ENCODE data around the gene SF3B4.
A peak's percentile ranks its signal among the peaks of the same experiment; 100 is the strongest.
"Not testable (repeated sequence)": the region's sequence is repeated elsewhere in the genome, so short reads cannot be mapped to it uniquely, and the experiment has no call there.

The SF3B4 gene, protein sequence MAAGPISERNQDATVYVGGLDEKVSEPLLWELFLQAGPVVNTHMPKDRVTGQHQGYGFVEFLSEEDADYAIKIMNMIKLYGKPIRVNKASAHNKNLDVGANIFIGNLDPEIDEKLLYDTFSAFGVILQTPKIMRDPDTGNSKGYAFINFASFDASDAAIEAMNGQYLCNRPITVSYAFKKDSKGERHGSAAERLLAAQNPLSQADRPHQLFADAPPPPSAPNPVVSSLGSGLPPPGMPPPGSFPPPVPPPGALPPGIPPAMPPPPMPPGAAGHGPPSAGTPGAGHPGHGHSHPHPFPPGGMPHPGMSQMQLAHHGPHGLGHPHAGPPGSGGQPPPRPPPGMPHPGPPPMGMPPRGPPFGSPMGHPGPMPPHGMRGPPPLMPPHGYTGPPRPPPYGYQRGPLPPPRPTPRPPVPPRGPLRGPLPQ

DNA sequence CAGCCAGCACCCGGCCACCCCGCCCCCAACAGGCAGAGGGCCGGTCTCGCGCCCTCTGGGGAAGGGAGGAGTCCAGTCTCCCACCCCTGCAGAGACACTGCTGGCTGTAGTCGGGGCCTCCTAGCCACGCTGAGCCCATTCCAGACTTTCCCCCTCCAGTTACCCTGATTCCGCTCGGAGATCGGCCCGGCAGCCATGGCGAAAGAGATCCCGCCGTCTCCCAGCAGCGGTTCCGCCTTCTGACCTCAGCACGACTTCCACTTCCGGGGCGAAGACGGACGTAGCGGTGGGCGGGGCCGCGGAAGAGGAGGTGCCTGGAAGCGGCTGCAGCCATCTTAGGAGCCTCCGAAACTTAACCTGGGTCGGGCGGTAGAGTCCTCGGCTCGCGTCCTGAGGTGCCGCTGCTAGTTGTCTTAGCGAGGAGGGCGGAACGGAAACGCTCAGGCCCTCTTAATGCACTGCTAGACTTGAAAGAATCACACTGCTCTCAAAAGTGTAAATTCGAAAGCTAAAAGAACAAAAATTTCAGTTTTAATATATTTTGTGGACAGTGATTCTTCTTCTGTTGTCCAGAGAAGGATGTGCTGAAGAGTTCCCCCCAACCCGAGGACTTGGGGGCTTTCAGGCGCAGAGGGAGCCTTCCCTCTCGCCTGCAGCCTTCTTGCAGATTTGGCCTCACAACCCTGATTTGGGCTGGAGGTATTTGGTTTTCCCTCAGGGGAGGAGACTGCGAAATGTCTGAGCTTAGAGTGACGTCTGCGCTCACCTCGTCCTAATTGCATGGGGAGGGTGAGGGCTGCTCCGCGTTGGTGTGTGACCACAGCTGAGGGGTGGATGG lies at the start of gene SF3B4:
Gene SF3B4, minus strand, starts transcription at position 241 of the 838 bp plus-strand sequence. Its CDS starts 44 bp downstream, at position 197.
- peak; percentile 94 for DNase-seq

DNA sequence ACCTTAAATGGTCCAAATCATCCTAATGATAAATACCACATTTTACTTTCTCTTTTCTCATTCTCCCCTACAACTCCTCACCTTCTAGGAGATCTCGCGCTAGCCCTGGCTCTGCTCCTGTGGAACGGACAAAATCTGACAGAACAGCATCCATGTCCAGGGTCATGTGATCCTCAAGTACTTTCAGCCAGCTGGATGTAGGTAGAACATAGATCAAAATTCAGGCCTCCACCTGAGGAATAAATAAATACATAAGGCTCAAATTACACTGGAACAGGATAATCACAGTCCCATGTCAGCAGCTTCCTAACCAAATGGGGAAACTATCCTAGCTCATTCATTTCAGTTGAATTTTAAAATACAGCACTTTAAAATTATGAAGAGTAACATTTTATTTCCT lies 49.7 kb upstream of the SF3B4 start:
- DNase-seq = peak; percentile 87

DNA sequence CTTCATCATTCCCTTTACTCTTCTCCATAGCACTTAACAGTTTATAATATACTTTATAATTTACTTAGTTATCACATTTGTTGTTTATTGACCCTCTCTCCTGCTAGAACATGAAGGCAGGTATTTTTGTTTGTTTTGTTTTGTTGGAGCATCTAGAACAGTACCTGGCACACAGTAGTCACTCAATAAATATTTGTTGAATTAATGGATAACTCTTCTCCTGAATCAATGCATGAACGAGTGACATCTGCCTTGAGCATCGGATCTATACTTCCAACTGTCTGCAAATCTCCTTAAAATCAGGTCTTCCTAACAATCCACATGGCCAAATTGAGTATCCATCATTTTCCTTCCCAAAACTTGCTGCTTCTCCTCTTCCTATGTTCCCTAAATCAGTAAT lies 44.9 kb upstream of the SF3B4 start:
- no peak for DNase-seq

DNA sequence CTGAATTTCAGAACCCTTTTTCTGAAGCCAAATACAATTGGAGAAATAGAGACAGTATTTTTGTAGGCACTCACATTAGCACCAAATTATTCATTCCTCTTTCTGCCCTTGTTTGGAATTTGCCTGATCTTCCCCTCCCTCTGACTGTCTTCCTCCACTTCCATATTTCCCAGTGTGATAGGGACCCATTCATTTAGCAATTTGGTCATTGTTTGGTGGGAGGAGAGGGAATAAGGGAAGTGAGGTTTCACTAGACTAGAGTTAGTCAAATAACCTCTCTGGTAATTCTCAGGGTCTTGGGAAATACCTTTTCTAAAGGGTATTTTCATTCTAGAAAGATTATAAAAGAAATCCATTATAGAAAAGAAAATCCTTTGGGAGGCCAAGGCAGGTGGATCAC lies 40.0 kb upstream of the SF3B4 start:
- DNase-seq = no peak

DNA sequence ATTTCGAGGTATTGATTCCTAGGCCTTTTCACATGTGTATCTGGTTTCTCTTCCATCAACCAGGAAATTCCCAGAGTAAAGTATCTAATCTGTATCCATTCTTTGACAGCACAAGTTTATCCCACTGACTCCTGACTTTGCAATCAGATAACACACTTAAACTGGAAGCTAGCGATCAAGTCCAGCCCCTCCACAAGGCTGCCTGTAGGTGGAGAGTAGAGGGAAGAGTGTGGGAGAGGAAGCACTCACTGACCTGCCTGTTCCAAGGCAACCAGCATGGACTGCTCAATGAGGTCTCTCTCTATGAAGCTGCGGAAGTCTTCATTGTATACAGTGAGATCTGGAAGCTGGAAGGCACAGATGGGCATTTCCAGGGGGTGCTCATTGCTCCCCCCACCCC lies 39.4 kb upstream of the SF3B4 start:
- DNase-seq = no peak

DNA sequence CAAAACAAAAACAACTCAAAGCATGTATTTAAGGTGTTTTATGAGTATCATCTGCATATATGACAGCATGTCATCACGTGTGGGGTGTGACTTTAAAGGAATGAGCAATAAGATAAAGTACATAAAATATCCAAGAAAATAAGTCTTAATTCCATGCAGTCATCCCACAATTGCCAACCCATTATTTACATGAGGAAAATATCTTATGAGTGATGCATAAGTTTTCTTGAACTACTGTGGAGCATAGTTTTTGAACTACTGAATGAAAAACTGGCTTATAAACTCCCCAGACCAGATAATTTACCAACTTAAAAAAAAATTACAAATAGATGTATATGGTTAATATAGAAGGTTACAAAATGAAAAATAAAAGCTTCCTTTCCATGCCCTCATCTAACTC lies 38.8 kb upstream of the SF3B4 start:
- no peak for DNase-seq

DNA sequence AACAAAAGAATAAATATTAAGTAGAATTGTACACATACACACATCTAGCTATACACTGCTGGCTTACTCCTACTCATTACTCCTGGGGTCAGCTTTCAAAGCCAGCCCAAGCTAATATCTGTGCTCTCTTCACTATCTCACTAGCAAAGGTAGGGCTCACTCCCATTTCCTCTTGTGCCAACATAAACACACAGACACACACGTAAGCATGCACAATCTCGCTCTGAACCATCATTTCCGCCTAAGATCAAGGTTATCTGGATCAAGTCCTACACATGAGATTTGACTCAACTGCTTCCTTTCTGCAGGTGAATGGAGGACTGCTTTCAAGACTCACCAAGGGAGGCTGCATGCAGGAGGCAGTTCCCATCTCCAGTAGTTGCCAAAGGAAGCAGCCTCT lies 37.8 kb upstream of the SF3B4 start:
- DNase-seq = no peak

DNA sequence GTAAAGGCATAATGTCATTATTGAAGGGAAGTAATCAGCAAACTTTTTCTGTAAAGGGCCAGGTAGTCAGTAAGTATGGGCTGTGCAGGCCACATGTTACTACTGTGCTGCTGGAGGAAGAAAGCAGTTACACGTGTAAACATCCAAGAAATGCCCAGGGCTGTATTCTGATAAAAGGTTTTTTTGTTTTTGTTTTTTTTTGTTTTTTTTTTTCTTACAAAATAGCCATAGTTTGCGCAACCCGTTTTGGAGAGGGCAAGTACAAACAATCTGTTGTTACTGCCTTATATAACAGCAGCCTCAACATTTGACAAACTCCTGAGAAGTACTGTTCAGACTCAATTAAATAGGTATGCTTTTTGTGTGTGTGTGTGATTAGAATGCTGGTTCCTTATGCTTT lies 35.8 kb upstream of the SF3B4 start:
- DNase-seq = no peak

DNA sequence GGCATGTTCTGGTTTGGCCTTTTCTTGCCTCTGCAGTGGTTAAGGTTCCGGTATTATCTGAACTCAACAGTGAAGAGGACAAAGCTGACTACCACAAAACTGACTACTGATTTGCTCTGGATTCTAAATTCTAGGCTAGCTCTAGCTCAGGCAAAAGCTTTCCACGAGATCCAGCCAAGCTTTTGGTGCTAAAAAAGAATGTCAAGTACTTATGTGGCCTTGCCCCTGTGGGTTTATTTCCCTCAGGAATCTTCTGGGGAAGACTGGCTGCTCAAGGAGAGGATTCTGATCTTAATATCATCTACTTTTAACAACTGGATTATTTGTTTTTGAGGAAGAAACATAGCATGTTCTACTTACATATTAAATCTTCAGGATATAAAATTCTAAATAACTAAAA lies 35.1 kb upstream of the SF3B4 start:
- no peak for DNase-seq

DNA sequence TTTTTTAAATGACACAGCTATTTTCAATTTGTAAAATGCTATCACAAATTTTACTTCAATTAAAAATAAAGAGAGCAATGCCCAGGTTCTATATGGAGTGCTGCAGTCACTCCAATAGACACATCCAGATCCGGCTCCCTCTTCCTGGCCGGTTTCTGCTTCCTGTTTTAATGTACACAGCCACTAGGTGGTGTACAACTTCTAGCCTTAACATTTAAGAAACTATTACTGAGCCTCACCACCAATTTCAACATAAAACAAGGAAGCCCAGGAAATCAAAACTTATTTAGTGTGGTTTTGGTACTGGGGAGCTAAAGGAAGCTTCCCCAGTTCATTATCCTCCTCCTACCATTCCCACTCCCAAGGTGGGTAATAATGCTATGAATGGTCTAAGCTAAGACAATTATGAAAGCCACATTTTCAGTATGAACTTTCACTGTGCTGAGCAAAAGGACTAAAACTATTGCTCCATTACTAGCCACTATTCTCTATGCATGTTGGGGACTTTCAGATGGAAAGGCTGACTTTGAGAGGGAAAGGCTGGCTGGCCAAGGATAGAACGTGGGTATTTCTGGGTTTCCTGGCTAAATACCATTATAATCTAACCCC lies 34.5 kb upstream of the SF3B4 start:
- DNase-seq = peak; percentile 79

DNA sequence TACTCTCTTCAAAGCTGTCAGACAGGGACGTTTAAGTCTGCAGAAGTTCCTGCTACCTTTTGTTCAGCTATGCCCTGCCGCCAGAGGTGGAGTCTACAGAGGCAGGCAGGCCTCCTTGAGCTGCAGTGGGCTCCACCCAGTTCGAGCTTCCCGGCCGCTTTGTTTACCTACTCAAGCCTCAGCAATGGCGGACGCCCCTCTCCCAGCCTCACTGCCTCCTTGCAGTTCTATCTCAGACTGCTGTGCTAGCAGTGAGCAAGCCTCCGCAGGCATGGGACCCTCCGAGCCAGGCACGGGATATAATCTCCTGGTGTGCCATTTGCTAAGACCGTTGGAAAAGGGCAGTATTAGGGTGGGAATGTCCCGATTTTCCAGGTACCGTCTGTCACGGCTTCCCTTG lies 29.9 kb upstream of the SF3B4 start:
- DNase-seq = not testable (repeated sequence)

DNA sequence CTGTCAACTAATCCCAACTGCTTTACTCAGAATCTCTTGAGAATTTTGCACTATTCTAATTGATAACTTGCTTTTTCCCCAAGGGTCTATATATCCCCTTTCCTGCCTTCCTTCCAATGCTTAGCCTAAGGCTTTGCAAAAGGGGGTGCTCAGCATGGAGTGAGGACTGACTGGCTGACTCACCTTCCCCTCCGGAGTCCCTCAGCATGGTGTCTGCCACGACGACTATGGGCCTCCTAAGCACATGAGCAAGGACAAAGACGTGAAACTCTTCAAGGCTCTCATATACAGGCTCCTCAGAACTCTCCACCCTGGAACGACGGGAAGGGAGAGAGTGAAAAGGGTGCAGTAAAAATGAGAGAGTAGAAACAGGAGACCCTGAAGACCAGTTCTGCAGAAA lies 22.3 kb upstream of the SF3B4 start:
- no peak for DNase-seq

DNA sequence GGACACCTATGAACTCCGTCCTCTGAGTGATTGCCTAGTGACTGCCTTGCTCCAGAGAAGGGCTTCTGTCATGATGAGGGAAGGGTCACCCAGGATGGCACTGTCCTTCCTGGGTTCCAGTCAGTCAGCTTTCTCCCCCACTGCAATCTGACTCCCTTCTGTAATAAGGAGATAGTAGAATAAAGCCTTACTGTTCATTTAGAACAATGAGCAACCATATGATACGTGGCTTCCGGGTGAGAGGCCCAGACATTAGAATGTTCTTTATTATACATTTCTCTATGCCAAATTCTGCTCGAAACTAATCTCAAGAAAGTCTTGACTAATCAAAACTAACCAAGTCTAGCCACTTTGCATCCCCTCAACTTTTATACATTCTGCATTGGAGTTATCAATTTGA lies 17.6 kb upstream of the SF3B4 start:
- no peak for DNase-seq

DNA sequence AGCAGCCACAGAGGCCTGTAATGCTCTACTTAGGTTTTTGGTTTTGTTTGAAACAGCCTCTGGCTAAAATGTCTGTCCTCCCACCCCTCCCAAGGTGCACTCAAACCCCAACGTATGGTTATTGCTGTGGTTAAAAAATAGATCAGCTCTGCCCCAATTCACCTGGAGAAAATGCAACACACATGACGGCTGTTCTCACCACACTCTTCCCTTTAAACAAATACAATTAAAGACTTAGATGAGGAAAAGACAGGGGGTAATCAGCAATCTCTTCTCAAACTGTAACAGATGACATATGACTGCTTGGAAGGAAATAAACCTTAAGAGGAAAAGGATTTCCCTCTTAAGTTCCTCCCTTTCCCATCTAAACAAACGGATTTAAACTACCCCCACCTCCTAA lies 15.3 kb upstream of the SF3B4 start:
- DNase-seq = no peak

DNA sequence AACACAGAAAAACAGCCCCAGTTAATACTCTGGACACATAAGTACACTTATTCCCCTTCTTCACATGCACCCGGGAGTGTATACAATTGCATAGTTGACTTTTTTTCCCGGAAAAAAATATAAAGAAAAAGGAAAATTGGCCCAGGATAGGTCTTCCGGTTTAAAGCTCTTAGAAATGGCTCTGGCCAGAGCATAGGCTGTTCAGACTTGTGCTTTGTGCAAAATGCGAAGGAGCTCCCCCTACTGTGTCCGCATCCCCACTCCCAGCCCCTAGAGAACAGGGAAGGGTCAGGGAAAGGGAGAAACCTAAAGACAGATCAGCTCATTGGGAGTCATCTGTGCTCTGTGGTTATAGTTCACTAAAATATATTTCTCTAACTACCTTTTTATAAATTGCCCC lies 14.6 kb upstream of the SF3B4 start:
- no peak for DNase-seq

DNA sequence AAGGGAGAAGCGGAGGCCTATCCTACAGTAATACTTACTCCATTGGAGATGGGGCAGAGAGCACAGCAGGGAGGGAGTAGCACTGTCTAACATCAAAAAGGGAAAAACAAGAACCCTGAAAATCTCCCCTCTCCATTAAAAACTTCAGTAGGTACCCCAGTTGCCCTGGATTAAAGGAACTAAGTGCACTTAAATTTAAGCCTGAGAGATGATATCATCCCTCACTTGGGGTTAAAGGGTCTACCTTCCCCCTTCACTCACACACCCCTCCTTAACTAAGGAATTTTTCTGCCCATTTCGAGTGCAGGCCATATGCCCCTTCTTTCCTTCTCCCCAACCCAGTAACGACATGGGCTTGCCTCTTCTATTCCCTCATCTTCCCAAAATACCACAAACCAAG lies 12.8 kb upstream of the SF3B4 start:
- DNase-seq = no peak

DNA sequence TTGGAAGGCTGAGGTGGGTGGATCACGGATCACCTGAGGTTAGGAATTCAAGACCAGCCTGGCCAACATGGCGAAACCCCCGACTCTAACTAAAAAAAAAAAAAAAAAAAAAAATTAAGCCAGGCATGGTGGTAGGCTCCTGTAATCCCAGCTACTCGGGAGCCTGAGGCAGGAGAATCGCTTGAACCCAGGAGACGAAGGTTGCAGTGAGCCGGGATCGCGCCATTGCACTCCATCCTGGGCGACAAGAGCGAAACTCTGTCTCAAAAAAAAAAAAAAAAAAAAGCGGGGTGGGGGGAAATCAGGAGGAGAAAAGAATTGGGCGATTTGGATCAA lies 11.0 kb upstream of the SF3B4 start:
- not testable (repeated sequence) for DNase-seq

DNA sequence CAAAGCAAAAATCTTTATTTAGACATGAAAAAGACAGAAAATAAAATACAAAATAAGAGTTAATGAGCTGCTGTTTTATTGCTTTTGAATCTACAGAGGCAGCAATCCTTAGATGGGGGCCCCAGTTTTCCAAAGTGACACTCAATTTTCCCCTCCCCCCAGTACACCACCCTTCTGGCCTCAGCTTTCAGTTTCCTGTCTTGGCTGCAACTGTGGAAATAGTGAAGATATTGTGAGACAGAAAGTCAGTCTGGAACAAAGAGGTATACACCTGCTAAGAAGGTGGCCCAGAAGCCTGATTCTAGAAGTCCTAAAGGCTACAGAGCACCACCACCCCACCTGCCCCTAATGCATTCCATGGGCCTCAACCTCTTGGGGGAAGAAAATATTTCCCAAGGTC lies 10.2 kb upstream of the SF3B4 start:
- DNase-seq = no peak

DNA sequence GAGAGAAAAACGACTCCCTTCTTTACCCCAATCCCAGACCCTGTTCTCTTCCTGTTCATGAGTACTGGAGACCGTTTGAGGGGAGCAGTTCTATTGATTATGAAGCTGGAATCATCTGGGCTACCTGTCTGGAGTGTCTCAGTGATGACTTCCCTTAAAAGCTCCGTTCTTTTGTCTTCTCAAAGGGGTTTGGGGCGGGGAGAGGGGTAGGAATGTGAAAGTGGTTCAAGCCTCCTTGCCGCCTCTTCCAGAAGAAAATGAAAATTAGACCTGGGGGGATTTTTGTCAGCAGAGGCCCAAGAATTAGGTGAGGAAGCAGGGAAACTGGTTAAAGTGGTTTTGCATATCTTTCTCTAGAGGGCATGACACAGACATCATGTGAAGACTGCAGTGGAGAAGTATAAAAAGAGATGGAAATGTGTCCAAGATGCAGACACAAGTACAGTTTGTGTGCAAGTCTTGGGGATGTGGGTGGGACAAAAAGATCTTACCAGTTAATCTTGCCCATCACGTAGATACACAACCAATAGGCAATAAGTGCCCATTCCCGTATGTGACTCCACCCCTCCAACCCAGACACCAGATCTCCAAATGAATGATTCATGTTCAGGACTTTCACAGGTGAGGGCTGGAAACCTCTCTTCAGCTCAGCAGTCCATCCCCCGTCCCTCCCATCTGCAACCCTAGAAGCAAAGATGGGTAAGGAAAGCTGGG lies 9.5 kb upstream of the SF3B4 start:
- DNase-seq = peak; percentile 14

DNA sequence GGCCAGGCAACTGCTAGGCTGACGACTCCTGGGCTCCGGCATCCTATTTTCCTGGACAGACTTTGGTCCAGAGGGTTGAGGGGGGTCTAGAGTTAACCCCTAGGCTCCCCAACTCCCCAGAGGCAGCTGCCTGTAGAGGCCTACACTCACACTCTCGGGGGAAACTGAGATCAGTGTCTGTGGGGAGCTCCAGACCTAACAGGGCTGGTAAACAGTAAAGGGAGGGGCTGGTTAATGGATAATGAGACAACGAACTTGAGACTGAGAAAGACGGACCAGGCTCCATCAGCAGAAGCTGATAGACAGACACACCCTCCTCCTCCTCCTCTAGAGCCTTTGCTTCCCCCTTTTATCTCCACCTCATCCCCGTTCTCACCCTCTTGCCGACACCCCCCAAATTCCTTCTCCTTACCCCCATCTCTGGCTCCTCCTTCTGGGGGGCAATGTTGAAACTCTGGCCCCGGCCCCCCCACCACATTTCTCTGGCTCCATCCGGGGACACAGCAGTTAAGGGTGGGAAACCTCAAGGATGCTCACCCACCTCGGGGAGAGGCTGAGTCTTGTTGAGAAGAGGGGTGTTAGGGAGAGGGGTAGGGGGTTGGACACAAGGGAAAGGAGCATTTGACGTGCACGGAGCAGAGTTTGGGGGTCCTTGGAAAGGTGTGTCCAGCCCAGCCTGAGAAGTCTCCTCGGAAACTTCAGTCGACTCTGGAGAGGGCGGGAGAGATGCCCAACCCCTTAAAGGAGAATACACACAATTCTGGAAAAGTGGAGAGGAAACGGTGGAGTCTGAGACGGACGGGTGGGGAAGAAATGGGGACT lies 8.8 kb upstream of the SF3B4 start, which contains the start of gene MTMR11:
Gene MTMR11, minus strand, starts transcription at position 710 of the 822 bp plus-strand sequence. Its CDS starts 232 bp downstream, at position 478.
- no peak for DNase-seq

DNA sequence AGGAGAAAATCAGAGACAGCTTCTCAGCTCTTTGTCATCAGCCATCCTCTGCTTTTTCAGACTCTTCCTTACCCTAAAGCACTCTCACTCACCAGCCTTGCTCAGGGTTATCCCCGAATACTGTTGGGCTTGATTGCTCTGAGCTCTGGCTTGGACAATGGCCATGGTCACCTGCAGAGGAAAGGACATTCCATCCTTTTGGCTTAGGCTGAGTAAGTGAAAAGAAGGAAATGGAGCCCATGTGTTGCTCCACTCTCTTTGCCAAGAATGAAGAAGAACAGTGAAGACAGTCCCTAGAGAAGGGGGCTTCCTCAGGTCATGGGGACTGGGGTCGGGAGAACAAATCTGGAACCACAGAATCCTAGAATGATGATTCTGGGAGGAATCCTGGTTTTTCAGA lies 6.8 kb upstream of the SF3B4 start:
- DNase-seq = no peak

DNA sequence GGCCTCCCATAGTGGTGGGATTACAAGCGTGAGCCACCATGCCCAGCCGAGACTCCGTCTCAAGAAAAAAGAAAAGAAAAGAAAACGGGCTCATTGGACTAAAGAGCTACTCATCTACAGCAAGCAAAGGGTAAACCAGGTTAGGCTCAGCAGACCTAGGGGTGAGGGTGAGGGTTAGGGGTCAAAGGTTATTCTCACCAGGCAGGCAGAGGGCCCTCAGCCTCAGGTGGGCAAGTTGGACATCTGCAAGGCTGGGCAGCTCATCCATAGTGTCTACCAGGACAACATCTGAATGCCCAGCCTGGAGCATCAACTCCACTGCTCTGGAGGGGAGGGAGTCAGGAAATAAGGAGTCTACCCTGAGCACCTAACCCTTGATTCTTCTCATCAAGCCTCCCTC lies 5.6 kb upstream of the SF3B4 start:
- no peak for DNase-seq
